PFSK-1 (cell line): ENCODE measurements around the gene ARPP21.

Experiments
- TAF1 ChIP-seq: IDR thresholded peaks from 2 replicates; pipeline ENCODE4 v1.6.1; 2012; ENCODE audit warnings: low read length, control low read depth, borderline replicate concordance; ENCODE audit not compliant: insufficient read depth
- TF ChIP-seq, protein P1 (sequence below), 2 experiments: IDR thresholded peaks; 2 replicates each; pipeline versions ENCODE4 v1.6.1 to v1.8.0; 2011 to 2012; ENCODE audit warnings: low read depth in 2 of 2, low read length in 2 of 2, control low read depth in 1 of 2, inconsistent platforms in 1 of 2, mild to moderate bottlenecking in 1 of 2, moderate library complexity in 1 of 2; ENCODE audit not compliant: insufficient read depth in 1 of 2

DNA sequence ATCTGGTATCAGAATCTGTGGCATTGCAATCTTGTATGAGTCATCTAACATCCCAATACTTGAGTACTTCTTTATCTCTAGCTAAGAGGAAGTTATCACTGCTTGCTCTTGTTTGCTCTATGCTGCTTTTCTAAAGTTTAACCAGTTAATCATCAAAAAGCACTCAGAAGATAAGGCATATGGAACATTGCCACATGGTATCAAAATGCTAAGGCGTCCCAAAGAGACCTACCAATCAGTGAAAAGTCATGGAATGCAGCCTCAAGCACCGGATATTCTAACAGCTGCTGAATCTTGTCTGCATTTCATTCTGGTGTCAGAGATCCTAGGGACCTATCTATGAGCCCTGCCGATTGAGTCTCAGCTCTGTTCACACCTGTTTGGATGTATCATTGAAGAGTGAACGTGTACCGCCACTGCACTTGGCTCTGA is 192.8 kb downstream of the ARPP21 start:
- TF ChIP-seq TAF1: no peak
- TF ChIP-seq, protein P1, sequence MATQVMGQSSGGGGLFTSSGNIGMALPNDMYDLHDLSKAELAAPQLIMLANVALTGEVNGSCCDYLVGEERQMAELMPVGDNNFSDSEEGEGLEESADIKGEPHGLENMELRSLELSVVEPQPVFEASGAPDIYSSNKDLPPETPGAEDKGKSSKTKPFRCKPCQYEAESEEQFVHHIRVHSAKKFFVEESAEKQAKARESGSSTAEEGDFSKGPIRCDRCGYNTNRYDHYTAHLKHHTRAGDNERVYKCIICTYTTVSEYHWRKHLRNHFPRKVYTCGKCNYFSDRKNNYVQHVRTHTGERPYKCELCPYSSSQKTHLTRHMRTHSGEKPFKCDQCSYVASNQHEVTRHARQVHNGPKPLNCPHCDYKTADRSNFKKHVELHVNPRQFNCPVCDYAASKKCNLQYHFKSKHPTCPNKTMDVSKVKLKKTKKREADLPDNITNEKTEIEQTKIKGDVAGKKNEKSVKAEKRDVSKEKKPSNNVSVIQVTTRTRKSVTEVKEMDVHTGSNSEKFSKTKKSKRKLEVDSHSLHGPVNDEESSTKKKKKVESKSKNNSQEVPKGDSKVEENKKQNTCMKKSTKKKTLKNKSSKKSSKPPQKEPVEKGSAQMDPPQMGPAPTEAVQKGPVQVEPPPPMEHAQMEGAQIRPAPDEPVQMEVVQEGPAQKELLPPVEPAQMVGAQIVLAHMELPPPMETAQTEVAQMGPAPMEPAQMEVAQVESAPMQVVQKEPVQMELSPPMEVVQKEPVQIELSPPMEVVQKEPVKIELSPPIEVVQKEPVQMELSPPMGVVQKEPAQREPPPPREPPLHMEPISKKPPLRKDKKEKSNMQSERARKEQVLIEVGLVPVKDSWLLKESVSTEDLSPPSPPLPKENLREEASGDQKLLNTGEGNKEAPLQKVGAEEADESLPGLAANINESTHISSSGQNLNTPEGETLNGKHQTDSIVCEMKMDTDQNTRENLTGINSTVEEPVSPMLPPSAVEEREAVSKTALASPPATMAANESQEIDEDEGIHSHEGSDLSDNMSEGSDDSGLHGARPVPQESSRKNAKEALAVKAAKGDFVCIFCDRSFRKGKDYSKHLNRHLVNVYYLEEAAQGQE (IDR thresholded peaks at IDR 0.05; ENCODE audit: insufficient read depth in 1 of 2, low read depth in 2 of 2, low read length in 2 of 2): no peak
